ENCODE data around the gene OR51M1. TPM values are rescaled to one million over a fixed set of nuclear protein-coding genes. Genes with fewer than 3 reads are reported as not detected.

OR51M1 gene
- total RNA-seq, 1 donor from 2014 or later, result not detected

DNA sequence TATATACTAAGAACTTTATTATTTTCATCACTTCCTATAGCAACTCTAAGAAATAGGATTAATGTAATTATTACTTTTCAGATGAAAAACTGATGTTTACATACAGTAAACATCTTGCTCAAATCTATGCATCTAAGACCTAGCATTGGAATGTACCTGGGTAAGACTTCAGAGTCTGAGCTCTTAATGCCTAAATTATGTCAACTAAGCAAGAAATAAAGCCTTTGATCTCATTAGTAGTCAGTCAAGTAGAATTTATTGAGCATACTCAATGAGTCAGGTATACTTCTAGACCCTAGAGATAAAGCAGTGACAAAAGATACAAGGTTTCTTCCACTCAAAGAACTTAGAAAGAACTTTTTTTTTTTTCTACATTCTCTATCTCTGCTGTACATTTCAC lies 21.6 kb downstream of the OR51M1 start:
- DNase-seq (ENCODE audit: low read depth), result no peak
- H3K4me3 ChIP-seq (ENCODE audit: low read depth, low read length), result no peak overlapping the region
- TF ChIP-seq, protein P1, sequence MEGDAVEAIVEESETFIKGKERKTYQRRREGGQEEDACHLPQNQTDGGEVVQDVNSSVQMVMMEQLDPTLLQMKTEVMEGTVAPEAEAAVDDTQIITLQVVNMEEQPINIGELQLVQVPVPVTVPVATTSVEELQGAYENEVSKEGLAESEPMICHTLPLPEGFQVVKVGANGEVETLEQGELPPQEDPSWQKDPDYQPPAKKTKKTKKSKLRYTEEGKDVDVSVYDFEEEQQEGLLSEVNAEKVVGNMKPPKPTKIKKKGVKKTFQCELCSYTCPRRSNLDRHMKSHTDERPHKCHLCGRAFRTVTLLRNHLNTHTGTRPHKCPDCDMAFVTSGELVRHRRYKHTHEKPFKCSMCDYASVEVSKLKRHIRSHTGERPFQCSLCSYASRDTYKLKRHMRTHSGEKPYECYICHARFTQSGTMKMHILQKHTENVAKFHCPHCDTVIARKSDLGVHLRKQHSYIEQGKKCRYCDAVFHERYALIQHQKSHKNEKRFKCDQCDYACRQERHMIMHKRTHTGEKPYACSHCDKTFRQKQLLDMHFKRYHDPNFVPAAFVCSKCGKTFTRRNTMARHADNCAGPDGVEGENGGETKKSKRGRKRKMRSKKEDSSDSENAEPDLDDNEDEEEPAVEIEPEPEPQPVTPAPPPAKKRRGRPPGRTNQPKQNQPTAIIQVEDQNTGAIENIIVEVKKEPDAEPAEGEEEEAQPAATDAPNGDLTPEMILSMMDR (IDR thresholded peaks at IDR 0.05; ENCODE audit: insufficient read depth, low read length, poor library complexity, severe bottlenecking), result no peak
- no peaks in the 10 kb centered on the region for H3K27me3 ChIP-seq (ENCODE audit: control insufficient read depth, insufficient read depth, low read length)
- H3K36me3 ChIP-seq (ENCODE audit: control insufficient read depth, insufficient read depth, low read length), result no peaks in the 10 kb centered on the region

DNA sequence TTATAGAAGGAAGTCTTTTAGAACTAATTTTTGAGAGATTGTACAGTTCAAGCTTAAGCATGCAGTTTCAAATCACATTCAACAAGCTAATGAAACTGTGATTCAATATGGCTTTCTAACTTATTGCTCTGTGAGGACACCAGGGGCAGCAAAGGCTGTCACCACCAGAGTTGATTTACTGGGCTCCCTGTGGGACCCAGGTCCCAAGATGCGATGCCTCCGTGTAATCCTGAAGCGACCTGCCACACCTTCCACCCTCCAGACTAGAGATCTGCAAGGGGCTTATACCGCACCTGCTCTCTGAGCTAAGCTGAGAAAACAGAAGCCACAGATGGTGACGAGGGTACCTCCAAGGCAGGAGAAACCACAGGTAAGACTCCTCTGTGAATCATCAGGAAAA lies 37.4 kb downstream of the OR51M1 start:
- no peak for DNase-seq (ENCODE audit: low read depth)
- no peaks in the 10 kb centered on the region for H3K27me3 ChIP-seq (ENCODE audit: control insufficient read depth, insufficient read depth, low read length)
- no peaks in the 10 kb centered on the region for H3K36me3 ChIP-seq (ENCODE audit: control insufficient read depth, insufficient read depth, low read length)
- no peak overlapping the region for H3K4me3 ChIP-seq (ENCODE audit: low read depth, low read length)
- TF ChIP-seq, protein P1 (IDR thresholded peaks at IDR 0.05; ENCODE audit: insufficient read depth, low read length, poor library complexity, severe bottlenecking), result no peak

DNA sequence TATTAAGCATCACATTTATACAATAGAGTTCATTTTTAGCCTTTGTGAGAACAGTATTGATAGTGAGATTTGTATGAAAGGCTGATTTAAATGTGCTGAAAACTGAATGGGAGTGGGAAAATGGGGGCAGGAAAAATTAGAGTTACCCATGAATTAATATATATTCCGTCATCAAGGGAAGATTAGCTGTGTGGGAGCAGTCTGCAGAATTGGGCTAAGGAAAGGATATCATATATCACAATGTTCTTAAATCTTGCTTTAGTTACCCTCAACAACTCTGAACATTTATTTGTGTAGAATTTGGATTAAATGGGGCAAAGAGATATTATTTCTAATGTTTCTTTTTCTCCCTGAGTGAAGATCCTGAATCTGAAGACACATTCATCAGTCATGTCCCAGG lies 38.2 kb downstream of the OR51M1 start, which contains the start of gene OR51Q1:
TSS of gene OR51Q1 (plus strand) at position 301 of the 400 bp plus-strand sequence. CDS start at position 391, 90 bp downstream.
- H3K27me3 ChIP-seq (ENCODE audit: control insufficient read depth, insufficient read depth, low read length), result no peaks in the 10 kb centered on the region
- no peaks in the 10 kb centered on the region for H3K36me3 ChIP-seq (ENCODE audit: control insufficient read depth, insufficient read depth, low read length)
- TF ChIP-seq, protein P1 (IDR thresholded peaks at IDR 0.05; ENCODE audit: insufficient read depth, low read length, poor library complexity, severe bottlenecking), result no peak
- no peak within 1 kb of the TSS for H3K4me3 ChIP-seq (ENCODE audit: low read depth, low read length)
- no peak for DNase-seq (ENCODE audit: low read depth)

DNA sequence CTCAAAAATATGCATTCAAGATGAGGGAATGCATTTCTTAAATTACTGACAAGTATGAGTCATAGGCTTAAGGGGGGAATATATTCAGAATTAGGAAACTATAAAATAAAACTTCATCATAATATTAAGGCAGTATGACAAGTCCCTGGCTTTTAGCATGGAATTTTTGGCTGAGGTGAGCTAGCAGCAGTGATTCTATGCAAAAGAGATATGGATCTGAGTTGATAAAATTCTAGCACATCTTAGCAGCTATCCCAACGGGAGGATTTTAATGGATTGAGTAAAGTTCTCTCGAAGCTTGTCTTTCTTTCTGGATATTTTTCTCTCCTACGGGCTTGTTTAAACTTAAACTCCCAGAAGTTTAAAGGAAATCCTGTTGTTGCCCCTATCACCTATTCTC lies 39.5 kb downstream of the OR51M1 start:
- no peaks in the 10 kb centered on the region for H3K36me3 ChIP-seq (ENCODE audit: control insufficient read depth, insufficient read depth, low read length)
- no peak overlapping the region for H3K4me3 ChIP-seq (ENCODE audit: low read depth, low read length)
- TF ChIP-seq, protein P1 (IDR thresholded peaks at IDR 0.05; ENCODE audit: insufficient read depth, low read length, poor library complexity, severe bottlenecking), result no peak

DNA sequence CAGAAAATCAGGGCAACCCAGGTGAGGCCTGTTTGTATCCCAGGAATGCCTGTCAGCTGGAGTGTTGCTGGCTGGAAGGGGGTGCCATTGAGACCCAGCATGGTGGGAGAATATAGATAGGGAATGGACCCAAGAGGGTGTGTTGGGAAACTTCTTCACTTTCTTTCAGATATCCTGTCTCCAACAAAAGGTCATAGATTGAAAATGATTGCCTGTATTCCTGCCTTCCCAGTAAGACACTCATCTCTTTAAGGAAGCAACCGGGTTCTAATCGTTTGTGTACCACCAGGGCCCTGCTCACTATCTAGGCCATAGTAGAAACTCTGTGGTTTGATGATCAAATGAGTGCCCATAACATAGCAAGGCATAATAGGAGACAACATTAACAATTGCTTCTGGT lies 57.8 kb downstream of the OR51M1 start, which contains the start of gene OR51I1:
TSS of gene OR51I1 (minus strand) at position 101 of the 400 bp plus-strand sequence. CDS start at position 101, 0 bp downstream.
- TF ChIP-seq, protein P1 (IDR thresholded peaks at IDR 0.05; ENCODE audit: insufficient read depth, low read length, poor library complexity, severe bottlenecking), result no peak

More for the DNA sequence above, 39.5 kb downstream of the OR51M1 start:
- no peaks in the 10 kb centered on the region for H3K27me3 ChIP-seq (ENCODE audit: control insufficient read depth, insufficient read depth, low read length)
- DNase-seq (ENCODE audit: low read depth), result no peak

More for the DNA sequence above, 57.8 kb downstream of the OR51M1 start, which contains the start of gene OR51I1:
- H3K27me3 ChIP-seq (ENCODE audit: control insufficient read depth, insufficient read depth, low read length), result no peaks in the 10 kb centered on the region
- no peak for DNase-seq (ENCODE audit: low read depth)
- no peaks in the 10 kb centered on the region for H3K36me3 ChIP-seq (ENCODE audit: control insufficient read depth, insufficient read depth, low read length)
- H3K4me3 ChIP-seq (ENCODE audit: low read depth, low read length), result no peak within 1 kb of the TSS

Other genes starting within 250 kb of the OR51M1 start
- not detected in 2 replicates for gene OR52A5, start 245.5 kb upstream of the OR51M1 start, total RNA-seq
- not detected in 2 replicates for gene OR52A1, start 229.1 kb upstream of the OR51M1 start, total RNA-seq
- not detected in 2 replicates for gene OR51V1, start 183.1 kb upstream of the OR51M1 start, total RNA-seq
- not detected in 2 replicates for gene HBB, start 156.7 kb upstream of the OR51M1 start, total RNA-seq
- gene HBD, start 149.3 kb upstream of the OR51M1 start, total RNA-seq, result not detected in 2 replicates
- not detected in 2 replicates for gene HBG1, start 134.0 kb upstream of the OR51M1 start, total RNA-seq
- not detected in 2 replicates for gene HBG2, start 129.0 kb upstream of the OR51M1 start, total RNA-seq
- gene HBE1, start 113.9 kb upstream of the OR51M1 start, total RNA-seq, result not detected in 2 replicates
- gene OR51B4, start 81.9 kb upstream of the OR51M1 start, total RNA-seq, result not detected in 2 replicates
- not detected in 2 replicates for gene OR51B2, start 59.5 kb upstream of the OR51M1 start, total RNA-seq
- not detected in 2 replicates for gene OR51B5, start 40.3 kb upstream of the OR51M1 start, total RNA-seq
- not detected in 2 replicates for gene OR51B6, start 32.3 kb upstream of the OR51M1 start, total RNA-seq
- gene OR51Q1, start 38.3 kb downstream of the OR51M1 start, total RNA-seq, result not detected in 2 replicates
- not detected in 2 replicates for gene OR51I1, start 57.7 kb downstream of the OR51M1 start, total RNA-seq
- not detected in 2 replicates for gene OR51I2, start 65.5 kb downstream of the OR51M1 start, total RNA-seq
- not detected in 2 replicates for gene OR52D1, start 104.9 kb downstream of the OR51M1 start, total RNA-seq
- not detected in 2 replicates for gene UBQLN3, start 126.1 kb downstream of the OR51M1 start, total RNA-seq
- gene UBQLNL, start 132.9 kb downstream of the OR51M1 start, total RNA-seq, result 0.21 TPM in 1 of 2 replicates, not detected in the other
- gene OR52H1, start 164.7 kb downstream of the OR51M1 start, total RNA-seq, result 0.75 TPM in 1 of 2 replicates, not detected in the other
- gene OR52B6, start 197.1 kb downstream of the OR51M1 start, total RNA-seq, result not detected in 2 replicates
- gene TRIM6, start 212.8 kb downstream of the OR51M1 start, total RNA-seq, result 3.4 and 4.9 TPM in 2 replicates
- 4.5 and 4.9 TPM in 2 replicates for gene TRIM34, start 241.2 kb downstream of the OR51M1 start, total RNA-seq

Measured in kidney epithelial cell (primary cell).